HG03469 (cell line): ENCODE measurements around the gene UPF1.

Source experiments
- ATAC-seq: cut with Tn5 transposase; IDR thresholded peaks from one replicate; pipeline ENCODE4 v1.9.1; 2021; ENCODE audit warnings: mild to moderate bottlenecking, moderate library complexity, moderate number of reproducible peaks; ENCODE audit not compliant: unreplicated experiment

Gene UPF1

DNA sequence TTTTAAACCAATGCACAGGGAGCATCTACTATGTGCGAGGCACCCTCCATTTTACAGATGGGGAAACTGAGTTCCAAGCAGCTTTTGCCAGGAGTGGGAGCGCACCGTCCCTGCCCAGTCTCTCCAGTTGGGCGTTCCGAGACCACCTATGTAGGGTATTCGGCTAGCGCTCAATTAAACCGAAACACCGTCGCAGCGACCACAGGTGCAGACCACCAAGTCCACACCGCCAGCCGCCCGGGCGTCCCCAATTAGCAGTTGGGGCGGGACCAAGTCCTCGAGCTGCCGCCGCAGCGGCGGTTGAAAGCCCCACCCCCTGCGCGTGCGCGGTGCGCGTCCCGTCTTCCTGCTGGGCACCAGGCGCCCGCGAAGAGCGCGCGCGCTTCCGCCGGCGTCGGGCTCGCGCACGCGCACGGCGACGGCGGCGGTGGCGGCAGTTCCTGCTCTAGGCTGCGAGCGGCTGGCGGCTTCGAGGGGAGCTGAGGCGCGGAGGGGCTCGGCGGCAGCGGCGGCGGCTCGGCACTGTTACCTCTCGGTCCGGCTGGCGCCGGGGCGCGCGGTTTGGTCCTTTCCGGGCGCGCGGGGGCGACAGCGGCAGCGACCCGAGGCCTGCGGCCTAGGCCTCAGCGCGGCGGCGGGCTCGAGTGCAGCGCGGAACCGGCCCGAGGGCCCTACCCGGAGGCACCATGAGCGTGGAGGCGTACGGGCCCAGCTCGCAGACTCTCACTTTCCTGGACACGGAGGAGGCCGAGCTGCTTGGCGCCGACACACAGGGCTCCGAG is at the start of gene UPF1:
UPF1 (plus strand) TSS at position 436 of the 782 bp plus-strand sequence; CDS start at position 687, 251 bp downstream.
- ATAC-seq = peak; percentile 64

DNA sequence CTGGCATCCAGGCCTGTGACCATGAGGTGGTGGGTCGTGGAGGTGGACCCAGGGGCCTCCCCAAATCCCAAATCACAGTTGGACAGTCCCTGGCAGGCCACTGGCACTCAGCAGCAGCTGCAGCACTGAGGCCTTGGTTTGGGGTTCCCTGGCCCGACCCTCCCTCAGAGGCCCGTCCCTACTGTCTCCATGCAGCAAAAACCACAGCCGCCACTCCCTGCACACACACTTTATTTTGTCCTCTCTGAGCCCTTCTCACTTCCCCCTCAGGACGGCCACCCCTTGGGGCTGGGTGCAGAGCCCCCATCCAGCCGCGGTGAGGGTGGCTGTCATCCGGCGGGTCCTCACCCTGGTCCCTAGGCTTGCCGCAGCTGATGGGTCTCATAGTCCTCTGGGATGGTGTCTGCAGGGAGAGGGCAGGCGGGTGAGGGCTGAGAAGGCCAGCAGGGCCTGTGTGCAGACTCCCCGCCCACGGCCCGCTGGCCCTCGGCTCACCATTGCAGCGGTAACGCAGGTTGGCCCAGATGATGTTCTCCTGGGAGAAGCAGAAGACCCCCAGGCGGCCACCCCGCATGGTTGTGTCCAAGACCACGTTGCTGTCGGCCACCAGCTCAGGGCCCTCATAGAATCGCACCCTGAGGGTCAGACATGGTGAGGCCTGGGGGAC is 49.1 kb upstream of the UPF1 start:
- no peak for ATAC-seq

DNA sequence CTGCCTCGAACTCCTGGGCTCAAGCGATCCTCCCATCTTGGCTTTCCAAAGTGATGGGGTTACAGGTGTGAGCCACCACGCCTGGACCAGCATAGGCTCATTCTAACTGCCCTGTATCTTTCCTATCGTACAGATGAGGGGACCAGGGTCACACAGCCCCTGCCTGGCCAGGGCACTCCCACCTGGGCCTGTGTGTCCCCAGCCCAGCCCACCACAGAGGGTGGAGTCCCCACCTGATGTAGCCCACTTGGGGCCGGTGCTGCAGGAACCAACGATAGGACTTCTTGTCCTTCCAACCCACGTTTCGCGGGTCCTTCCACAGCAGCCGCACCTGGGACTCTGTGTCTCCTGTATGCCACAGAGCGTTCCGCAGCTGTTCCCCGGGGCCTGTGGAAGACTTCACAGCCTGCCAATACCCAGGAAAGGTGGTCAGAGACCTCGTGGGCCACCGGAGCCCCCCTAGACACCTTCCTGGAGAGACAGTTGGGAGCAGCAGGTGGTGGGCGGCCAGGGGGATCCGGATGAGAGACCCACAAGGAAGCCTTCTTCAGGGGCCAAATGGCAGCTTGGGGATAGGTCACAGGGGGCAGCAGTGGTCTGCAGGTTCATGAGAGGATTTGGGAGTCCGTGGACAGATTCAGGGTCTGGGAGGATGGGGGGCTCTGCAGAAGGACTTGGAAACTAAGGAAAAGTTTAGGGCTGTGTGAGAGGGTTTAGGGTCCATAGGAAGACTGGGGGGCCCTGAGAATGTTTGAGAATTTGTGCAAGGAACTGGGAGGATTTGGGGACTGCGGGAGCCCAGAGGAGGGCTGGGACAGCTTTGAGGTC is 47.6 kb upstream of the UPF1 start:
- ATAC-seq = no peak

DNA sequence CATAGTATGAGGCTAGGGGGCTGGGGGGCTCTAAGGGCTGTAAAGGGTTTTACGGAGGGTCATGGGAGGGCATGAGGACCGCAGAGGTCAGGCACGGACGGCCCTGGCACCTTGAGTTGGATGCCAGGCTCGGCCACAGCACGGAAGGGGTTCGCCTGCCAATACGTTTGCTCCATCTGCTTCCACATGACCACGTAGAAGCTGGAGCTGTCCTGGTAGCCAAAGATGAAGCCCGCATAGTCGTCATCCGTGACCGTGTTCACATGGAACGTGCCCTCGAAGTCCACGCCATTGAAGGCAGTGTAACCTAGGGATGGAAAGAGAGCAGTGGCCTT is 47.0 kb upstream of the UPF1 start:
- ATAC-seq = no peak

DNA sequence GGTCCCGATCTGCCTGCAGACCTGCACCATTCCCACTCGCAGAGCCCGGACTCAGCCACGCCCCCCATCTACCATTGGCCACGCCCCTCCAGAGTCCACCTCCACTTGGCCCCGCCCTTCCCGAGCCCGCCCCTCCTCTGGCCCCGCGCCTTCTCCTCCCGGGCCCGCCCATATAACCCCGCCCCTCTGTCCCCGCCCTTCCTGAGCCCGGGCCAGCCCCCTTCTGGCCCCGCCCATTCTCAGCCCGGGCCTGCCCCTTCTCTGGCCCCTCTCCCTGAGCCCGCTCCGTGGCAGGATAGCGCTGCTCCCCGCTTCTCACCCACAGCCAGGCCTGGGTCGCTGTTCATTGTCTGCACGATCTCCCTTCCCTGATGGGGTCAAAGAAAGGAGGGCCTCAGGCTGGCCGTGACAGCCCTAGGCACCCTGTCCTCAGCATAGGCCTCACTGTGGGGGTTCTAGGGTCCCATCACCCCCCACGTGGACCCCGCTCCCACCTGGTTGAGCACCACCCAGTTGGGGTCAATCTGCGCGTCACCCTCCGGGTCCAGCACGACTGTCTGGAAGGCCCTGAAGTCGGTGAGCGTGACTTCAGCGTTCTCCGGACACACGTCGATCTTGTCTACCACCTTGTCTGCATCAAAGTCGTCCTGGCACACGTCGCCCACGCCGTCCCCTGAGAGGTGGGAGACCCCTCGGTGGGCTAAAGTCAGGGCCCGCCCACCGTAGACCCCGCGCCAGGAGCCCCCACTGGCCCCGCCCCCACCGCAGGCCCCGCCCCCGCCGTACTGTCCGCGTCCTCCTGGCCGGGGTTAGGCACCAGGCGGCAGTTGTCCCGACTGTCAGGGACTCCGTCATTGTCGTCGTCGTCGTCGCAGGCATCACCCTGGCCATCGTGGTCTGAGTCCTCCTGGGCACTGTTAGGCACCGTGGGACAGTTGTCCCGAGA is 46.3 kb upstream of the UPF1 start:
- no peak for ATAC-seq

DNA sequence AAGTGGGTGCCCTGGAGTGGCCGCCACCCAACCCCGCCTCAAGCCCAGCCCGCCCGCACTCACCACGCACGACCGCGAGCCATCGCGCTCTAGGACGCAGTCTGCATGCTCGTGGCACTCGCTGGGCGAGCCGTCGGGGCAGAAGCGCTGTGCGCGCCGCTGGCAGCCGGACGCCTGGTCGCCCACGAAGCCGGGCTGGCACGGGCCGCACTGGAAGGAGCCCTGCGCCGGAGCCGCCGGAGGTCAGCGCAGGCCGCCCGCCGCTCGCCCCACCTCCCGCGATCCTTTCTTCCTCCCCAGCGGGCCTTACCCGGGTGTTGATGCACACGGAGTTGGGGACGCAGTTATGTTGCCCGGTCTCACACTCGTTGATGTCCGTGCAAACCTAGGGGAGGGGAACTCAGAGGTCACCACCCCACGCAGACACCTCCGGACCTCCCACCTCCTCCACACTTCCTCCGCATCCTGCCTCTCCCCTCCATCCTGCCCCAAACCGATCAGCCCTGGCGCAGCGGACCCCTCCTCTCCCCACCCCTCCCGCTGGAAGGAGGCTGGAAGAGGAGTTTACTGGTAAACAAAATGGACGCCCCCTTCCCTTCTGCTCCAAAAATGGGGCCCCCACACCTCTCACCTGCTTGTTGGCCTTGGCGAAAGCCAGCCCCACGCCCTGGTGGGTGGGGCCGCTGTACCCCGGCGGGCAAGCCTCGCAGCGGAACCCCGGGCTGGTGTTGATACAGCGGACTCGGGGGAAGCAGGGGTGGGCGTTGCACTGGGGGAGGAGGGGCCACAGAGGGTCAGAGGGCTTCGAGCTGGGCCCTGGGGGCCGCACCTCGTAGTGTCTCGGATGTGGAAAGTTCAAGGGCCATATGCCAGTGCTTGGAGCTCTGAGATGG is 43.0 kb upstream of the UPF1 start:
- no peak for ATAC-seq

DNA sequence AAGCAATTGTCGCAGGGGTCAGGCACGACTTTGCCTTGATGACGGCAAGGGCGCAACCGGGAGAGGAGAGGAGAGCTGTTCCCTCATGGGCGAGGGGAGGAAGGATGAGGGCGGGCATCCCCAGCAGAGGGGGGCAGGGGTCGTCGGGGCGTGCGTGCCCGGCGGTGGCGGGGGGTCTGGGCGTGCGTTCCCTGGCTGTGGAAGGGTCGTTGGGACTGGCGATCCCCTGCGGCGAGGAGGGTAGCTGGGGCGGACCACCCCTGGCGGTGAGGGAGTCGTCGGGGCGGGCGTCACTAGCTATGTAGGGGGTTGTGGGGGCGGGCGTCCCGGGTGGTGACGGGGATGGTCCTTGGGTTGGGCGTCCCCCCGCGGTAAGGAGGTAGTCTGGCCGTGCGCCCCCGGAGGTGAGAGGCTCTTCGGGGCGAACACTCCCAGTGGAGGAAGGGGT is 42.3 kb upstream of the UPF1 start:
- ATAC-seq = no peak

DNA sequence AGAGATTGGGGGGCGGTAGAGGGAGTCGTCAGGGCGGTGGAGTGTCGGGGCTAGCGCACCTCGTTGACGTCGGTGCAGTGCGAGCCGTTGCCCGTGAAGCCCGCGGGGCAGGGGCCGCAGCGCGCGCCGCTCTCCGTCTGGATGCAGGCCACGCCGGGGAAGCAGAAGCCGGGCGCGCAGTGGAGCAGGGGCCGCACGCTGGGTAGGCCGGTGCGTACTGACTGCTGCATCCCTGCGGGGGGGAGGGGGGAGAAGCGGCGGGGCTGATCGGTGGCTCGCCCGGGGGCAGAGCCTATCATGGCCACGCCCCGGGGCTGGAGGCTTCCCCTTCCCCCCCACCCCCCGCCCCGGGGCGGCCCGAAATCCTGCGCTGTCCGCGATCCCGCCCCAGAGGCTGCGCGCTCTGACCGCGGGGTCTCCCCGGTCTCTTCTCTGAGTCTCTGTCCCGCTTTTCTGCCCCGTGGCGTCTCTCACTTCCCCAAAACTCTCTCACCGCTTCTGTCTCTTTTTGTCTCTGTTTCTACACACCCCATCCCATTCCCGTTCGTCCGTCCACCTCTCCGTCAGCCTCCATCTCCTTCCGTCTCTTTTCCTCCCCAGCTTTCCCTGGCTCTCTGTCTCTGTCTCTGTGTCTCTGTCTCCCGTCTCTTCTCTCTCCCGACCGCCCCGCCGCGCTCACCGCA is 41.7 kb upstream of the UPF1 start:
- no peak for ATAC-seq

DNA sequence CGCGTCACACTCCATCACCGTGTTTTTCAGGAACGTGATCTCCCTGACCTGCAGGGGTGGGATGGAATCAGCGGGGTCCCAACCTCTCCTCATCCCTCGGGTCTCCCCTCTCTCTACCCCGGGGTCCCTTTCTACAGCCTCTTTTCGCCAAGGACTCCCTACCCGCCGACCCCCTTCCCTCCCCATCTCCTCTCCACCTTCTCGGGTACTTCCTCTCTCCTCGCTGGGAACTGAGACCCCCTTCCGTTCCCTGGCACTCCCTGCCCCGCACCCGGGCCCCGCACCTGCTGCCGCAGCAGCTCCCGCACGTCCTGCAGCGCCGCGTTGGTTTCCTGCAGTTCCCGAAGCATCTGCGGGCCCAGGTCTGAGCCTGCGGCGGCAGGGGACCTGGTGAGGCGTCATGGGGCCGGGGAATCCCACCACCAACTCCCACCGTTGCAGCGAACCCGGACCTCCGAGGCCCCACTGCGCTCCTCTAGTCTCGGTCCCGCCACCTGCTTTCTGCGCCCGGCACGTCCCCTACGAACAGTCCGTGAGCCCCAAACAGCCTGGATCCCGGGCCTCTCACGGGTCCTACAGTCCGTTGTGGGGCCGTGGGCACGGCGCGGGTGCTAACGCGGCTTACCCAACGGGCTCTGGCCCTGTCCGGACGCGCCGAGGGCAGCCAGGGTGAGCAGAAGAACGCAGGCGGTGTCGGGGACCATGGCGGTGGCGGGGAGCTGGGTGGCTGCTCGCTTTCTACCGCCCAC is 41.0 kb upstream of the UPF1 start, which contains the start of gene COMP:
COMP (minus strand) TSS at position 740 of the 749 bp plus-strand sequence; CDS start at position 704, 36 bp downstream.
- no peak for ATAC-seq

DNA sequence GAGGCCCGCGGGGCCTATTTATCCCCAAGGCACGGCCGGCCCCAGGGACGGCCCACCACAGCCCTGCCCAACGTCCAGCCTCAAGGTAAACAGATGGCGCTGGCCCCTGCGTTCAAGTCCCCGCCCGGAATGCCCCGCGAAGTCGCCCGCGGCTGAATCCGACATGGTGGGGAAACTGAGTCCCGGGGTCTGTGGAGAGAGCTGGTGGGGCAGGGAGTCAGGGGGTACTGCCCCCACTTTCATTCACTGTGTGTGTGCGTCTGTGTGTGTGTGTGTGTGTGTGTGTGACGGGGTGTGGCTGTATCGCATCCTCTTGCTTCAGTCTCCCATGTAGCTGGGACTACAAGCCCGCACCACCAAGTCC is 40.5 kb upstream of the UPF1 start:
- ATAC-seq = no peak

DNA sequence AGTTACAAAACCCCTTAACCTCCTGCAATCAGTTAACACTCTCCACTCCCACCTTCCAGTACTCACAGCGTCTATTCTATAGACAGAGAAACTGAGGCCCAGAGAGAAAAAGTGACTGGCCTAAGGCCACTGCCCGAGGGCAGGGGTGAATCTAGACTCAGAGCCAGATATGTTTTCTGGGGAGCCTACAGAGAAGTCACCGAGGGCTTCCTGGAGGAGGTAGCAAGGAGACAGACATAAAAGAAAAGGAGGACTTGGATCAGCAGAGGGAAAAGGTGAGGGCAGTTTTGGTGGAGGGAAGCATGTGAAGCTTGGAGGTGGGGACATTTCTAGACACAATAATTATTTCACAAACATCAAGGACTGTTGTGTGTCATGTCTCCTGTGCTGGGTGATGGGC is 39.1 kb upstream of the UPF1 start:
- ATAC-seq = no peak

DNA sequence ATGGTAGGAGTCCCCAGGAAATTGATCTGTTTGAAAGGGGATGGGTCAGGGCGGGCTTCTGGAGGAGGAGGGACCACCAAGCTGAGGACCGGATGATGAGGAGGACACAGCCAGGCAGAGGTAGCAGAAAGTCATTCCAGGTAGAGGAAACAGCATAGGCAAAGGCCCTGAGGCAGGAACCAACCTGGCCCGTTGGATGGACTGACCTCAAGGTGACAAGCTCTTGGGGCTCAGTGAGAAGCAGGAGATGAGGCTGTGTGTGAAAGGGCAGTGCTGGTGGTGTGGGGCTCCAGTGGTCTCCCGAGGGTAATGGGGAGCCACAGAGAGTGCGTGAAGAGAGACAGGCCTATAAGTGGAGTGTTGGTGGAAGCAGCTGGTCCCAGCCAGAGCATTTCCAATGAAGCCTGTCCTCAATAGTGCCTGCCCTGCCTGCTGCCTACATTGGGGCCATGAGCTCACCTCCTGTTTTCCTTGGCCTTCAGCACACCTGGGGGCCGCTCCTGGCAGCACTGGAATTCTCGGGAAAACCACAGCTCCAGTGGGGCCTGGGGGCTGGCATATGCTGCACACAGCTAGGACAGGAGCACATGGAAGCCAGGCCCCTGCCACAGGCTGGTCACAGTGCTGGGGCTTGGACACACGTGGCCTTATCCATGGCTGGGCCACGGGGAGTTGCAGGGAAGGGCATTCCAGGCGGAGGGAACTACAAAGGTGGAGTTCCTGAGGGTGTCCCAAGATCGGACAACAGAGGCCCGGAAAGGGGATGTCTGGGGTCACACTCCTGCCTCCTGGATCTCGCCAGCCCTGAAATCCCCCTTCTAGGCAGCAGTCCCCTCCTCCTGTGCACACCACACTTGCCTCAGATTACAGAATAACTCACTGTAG is 38.4 kb upstream of the UPF1 start:
- ATAC-seq = no peak

DNA sequence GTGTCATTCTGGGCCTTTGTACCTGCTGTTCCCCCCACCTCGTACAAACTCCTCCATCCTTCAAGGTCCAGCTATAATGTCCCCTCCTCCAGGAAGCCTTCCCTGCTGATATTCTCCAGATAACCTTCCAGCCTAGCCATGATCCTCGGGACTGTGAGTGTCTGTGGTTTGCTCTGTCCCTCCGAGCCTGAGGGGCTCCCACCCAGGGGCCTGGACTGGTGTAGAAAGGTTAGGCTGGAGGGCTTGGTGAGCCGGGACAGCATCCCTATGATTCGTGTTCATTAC is 37.8 kb upstream of the UPF1 start:
- no peak for ATAC-seq

DNA sequence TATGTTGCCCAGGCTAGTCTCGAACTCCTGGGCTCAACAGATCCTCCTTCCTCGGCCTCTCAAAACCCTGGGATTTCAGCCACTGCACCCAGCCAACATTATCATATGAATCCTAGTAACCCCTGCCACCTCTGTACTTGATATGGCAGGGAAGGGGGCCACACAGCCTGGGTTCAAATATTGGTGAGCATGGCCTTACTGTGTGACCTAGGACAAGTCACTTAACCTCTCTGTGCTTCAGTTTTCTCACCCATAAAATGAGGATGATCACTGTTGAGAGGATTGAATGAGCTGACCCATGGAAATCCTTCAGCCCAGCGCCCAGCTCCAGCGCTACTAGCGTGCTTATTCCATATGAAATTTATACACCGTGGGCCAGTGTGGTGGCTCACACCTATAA is 37.1 kb upstream of the UPF1 start:
- no peak for ATAC-seq

DNA sequence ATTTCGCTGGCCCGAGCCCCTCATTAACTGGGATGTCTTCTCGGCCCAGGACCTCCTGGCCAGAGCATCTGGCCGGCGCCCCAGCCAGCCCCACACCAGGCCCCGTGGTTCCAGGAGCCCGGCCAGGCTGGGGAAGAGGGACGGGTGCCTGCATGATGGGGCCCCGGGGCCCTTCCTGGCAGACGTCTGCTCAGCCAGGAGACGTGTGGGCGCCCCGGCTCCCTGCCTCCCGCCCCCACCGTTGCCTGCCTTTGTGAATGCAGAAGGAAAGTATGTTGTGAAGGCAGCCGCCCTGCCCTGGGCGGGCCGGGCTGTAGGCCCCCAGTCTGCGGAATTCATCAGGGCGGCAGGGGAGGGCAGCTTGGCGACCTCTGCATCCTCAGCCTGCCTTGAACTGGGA is 36.2 kb upstream of the UPF1 start:
- ATAC-seq = no peak

DNA sequence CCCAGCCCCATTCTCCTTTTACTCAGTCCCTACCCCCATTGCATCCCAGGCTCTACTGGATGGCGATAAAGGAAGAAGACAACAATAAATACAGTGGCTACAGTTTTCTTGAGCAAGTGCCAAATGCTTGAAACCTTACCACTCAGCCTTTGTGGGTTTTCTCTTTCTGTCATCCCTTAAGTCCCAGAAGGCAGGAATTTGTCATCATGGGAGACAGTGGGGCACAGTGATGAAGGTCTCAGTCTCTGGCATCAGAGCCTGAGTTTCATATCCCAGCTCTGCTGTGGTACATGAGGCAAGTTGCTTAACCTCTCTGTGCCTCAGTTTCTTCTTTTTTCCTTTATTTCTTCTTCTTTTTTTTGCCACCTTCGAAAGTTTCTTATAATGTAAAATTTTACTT is 35.5 kb upstream of the UPF1 start:
- no peak for ATAC-seq
